Fibroblast of skin of right quadriceps (primary cell): ENCODE results near the gene TLX2.

Source experiments
- DNase-seq: peaks from one replicate; pipeline ENCODE4 v3.0.0-alpha.2; 2013

TLX2 gene

DNA sequence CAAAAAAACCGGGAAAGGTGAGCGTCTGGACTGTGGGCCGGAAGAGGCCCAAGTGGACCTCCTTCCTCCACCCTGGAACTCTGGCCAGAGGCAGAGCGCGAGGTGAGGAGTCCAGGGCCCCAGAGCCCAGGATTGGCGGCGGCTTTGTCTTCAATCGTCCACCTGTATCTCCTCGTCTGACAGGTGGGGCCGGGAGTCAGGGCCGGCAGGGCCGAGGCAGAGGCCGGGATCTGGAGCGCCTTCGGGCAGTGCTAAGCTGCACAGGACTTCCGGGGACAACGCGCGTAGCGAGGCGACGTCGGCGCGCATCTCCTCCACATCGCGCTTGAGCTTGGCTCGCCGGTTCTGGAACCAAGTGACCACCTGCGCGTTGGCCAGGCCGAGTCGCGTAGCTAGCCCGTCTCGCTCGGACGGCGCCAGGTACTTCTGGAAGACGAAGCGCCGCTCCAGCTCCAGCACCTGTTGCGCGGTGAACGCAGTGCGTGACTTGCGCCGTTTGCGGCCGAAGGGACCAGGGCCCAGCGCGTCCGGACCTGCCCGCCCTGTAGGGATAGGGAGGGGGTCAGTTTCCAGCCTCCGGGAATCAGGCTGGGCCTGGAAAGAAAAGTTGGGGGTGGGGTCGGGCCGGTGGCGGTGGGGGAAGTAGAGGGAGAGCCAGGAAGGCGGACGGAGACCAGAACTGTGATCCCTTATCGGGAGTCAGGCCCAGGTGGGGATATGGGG is 16.3 kb upstream of the TLX2 start:
- DNase-seq: no peak

DNA sequence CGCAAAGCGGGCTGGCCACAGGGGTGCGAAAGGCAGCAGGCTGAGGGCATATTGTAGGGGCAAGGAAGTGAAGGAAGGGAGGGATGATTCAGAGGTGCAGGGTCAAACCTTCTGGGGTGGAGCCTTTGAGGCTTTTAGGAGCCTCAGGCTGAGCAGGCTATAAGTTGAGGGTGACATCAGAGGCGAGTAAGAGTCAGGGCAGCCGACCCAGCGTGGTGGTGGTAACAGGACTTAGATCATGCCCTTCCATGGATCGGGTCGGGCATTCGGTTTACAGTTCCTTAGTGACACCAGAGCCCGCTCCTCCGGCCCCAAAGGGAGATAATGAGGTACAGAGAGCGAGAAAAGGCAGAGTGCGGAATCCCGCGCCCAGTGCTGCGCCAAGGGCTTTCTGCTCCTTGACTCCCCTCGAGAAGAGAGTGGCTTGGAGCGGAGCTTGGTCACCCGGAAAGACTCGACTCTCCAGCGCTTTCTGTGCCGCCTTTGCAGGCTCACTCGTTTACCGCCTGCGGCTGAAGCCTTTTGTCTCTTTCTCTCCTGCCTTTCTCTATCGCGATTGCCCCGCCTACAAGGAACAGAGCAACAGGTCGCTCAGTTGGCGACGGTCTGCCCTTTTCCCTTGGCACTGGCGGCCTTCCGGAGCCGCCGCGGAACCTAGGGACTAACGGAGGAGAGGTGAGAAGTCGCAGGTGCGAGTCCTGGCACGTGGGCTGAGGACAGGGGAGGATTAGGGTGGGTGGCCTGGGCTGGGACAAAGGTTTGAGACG is 15.6 kb upstream of the TLX2 start:
- no peak for DNase-seq

GRCh38 chr2:74499267-74499939 is 14.8 kb upstream of the TLX2 start, which contains the start of gene LBX2:
TSS of gene LBX2 (minus strand) at chr2:74499603. CDS start at chr2:74499537, 66 bp downstream.
- no peak for DNase-seq

DNA sequence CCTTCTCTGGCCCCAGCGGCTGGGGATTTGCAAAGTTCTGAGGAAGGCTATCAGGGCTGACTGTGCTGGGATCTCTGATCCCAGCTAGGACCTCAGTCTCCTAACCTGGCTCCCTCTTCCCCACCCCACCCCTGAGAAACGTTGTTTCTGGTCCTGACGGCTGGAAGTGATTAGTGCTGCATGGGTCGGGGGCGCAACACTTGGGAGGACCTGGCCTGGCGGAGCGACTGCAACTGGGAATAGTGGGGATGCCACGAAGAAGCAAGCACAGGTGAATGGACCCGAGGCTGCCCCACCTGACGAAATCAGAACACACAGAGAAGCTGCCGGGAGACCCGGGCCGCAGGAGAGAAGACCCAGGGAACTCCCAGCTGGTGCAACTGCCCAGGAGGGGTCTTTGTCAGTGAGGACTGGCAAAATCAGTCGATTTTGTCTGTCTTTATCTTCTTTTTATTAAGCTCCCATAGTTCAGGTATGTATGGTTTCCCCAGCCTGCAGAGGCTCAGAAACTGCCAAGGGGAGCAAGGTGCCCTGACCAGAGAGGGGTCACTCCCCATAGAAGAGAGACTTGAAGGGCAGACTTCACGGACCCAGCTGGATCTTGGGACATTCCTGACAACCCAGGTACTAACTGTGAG is 14.2 kb upstream of the TLX2 start:
- DNase-seq: no peak

DNA sequence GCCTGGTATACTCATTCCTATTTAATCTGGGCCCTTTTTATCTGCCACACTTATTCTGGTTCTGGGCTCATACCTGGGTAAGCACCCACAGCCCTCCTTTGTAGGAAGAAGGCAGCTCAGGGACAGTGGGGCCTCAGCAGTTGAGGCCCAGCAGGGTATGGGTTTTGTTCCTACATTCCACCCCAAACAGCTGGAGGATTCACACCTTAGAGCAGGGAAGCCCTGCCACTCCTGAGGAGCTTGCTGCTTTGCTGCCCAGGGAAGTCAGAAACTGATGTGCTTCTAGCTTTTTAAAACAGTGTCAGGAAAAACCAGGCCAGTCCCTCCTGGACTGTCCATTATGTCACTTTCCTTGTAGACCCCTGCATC is 13.7 kb upstream of the TLX2 start:
- no peak for DNase-seq

GRCh38 chr2:74501335-74502071 is 12.7 kb upstream of the TLX2 start:
- no peak for DNase-seq

- no peak for DNase-seq
These were observed 12.0 kb upstream of the TLX2 start for GRCh38 chr2:74502147-74502719.

- DNase-seq: peak; percentile 66
These were observed 11.3 kb upstream of the TLX2 start for GRCh38 chr2:74502720-74503505.

- no peak for DNase-seq
These were observed 10.5 kb upstream of the TLX2 start for GRCh38 chr2:74503506-74504475.

DNA sequence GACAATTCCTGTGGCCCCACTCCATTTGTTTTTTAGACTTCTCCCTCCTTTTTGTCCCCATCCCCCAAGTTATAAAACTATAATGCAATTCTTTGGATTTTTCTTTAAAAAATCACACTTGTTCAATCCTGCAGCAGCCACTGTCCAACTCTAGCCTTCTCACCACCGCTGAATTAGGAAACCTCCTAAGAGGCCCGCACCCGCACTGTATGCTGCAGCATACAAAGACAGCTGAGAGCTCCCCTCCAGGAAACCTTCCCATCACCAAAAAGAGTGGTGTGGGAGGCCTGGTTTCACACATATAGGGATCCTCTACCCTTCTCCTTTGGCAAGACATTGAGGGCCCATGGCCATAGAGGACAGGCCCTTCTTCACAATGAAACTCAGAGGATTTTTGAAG is 9.7 kb upstream of the TLX2 start:
- no peak for DNase-seq

DNA sequence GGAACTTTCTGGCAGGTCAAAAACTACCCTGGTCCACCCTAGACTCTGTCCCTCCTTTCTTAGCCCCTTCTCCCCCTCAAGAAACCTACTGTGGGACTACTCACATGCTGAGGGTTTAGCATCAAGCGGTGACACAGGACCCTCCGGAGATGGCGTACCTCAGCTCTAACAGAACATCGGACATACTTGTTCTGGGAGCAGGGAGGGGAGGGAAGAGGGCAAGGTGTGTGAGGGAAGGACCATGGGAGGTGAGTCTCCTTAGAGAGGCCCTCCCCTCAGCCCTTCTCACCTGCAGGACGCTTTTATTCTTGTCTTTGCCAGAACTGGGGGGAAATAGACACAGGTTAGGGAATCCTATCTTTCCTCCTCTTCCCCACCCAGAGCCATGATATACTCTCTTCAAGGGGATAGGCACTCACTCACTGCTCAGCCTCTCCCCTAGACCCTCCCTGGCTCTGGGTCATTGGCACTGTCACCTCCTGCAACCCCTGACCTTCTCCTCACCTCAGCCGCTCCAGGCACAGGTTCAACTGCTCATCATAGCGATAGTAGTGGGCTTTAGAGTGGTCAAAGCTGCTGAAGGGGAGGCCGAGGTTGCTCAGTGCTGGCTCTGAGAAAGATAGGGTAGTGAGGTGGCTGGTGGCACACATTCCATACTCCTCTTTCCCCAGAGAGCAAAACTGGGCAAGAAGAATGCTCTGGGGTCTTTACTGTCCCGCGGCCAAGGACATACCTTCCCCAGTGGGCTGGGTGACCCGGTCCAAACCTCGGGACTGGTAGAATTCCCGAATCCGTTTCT is 8.6 kb upstream of the TLX2 start:
- DNase-seq: no peak

GRCh38 chr2:74507145-74507925 is 6.9 kb upstream of the TLX2 start, which contains the start of gene PCGF1:
TSS of gene PCGF1 (minus strand) at chr2:74507695. CDS start at chr2:74507668, 27 bp downstream.
- peak; percentile 98 for DNase-seq

GRCh38 chr2:74507926-74508520 is 6.2 kb upstream of the TLX2 start:
- DNase-seq: peak; percentile 93

DNA sequence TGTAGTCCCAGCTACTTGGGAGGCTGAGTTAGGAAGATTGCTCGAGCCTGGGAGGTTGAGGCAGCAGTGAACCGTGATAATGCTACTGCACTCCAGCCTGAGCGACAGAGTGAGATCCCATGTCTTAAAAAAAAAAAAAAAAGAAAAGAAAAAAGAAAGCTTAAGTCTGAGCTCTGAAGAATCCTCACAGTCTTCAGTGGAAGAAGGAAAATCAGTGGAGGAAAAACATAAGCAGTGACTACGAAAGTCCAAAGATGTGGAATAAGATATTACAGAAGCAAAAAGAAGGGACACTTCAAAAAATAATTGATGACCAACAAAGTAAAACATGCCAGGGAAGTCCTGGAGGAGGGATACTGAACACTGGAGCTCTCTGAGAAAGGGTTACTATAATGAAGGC is 4.0 kb upstream of the TLX2 start:
- DNase-seq: no peak

DNA sequence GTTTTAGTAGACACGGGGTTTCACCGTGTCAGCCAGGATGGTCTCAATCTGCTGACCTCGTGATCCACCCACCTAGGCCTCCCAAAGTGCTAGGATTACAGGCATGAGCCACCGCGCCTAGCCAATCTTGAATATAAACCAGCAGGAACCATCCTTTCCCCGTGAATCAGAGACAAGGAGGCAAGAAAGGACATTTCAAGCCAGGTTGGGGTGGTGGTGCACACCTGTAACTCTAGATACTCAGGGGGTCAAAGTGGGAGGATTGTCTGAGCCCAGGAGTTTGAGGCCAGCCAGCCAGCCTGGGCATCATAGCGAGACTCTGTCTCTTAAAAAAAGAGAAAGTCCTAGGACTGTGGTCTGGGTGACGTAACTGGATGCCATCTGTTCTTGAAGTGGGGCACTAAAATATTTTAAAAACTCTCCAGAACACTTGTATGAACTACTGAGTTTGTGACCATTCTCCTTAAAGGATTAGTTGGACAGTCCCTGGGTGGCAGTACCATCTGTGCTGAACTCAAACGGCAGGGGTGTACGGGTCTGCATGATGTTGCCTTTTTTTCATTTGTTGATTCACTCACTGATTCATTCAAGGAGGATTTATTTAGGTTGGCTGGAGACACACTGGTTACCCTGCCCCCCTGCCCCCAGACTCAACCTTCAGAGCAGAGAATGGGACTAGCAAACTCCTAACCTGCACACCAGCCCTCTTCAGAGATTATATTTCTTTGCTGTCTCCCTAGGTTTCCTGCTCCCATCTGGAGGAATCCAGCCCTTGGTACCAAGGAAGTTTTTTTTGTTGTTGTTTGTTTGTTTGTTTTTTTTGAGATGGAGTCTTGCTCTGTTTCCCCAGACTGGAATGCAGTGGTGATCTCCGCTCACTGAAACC is 2.9 kb upstream of the TLX2 start:
- DNase-seq: no peak

DNA sequence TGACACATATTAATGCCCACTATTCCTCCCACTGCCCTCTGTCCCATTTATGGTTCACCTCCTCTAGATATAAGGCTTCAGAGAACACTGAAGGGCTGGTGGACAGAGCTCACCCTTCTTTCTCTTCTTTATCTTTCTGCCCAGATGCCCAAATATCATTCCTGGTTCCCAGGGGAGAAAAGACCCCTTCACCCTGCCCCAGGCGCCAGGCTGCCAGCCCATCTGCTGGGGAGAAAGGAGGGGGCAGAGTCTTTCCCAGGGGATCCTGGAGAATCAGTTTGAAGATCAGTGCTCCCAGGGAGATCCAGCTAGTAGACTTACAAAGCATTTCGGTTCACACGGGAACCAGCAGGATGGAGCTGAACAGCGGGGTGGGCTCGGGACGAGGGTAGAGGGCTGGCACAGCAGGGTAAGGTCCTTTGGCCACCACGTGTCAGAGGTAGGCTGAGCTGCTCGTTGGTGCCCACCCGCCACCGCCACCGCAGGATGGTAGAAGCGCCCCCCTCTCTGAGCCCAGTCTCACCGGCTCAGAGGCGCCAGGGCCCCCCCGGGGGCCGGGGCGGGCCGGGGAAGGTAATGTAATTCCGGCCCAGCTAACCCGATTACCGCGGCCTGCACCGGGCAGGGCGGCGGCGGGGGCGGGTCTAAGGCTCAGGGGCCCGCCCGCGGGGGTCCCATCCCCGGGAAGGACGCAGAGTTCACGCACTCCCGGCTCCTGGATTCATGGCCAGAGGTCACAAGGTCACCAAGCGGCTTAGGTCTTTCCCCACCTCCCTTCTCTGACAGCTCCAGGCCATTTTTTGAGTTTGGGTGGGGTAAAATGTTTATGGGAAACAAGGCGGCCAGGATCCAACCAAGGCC is 1.3 kb upstream of the TLX2 start:
- no peak for DNase-seq
